ENCODE results near the gene LRRC56. TPM values are rescaled to one million over a fixed set of nuclear protein-coding genes. Genes with fewer than 3 reads are reported as not detected.

The LRRC56 gene
- total RNA-seq, 2 experiments from 2014 or later, result 2.4 TPM

DNA sequence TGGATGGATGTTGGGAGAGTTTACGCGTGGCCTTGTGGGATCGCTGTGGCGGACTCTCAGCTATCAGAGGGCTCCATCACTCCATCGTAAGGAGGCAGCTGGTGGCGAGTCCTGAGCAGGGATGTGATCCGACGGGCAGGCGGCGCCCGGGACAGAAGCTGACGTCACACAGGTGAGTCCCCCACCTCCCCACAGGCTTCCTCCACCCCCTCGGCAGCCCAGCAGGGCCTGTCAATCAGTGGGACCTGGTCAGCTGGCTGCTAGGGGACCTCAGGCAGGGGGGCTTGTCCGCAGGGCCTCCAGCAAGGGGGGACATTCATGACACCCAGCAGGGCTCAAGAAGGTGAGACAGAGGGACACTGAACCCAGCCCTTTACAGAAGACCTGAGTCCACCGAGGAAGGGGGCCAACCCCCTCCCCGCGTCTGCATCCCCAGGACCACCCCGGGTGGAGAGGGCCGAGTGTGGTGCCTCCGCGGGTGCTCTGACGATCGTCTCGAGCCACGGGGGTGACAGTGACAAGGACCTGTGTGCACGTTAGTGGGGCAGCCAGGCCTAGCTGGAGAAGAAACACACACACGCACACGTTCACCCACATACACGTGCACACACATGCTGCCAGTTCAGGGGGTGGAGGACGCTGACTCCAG lies 9.0 kb upstream of the LRRC56 start:
- Mint-ChIP-seq H3K36me3 (ENCODE audit: low read depth) (peaks cover 9% of the 10 kb centered on the region), H3K9me3 (no peaks in the 10 kb centered on the region), H3K4me3 (no peak overlapping the region), H3K27me3 (no peaks in the 10 kb centered on the region), H3K27ac (no peak overlapping the region), H3K4me1 (ENCODE audit: low read depth) (no peaks in the 10 kb centered on the region)
- no peak overlapping the region for H3K27ac ChIP-seq (ENCODE audit: low read depth in 1 of 2, low read length in 2 of 2)
- TF ChIP-seq CTCF (IDR thresholded peaks at IDR 0.05), result no peak
- no peaks in the 10 kb centered on the region for H3K27me3 ChIP-seq (ENCODE audit: control insufficient read depth in 1 of 2, insufficient read depth in 2 of 2, low read length in 2 of 2)
- no peak overlapping the region for H3K4me3 ChIP-seq (ENCODE audit: low read length)
- no peak for DNase-seq
- ATAC-seq (ENCODE audit: poor library complexity), result no peak
- CTCF ChIA-PET, result interaction anchor here (1.0 kb wide), 1 partner anchor 10 kb away, joined by 3 read pairs; no protein-coding TSS in a partner anchor
- intact Hi-C loops (cut with DNase I, micrococcal nuclease), result no loop called here
- H3K9me3 ChIP-seq (ENCODE audit: control insufficient read depth in 1 of 2, insufficient read depth in 1 of 2, low read length in 2 of 2), result no peaks in the 10 kb centered on the region
- POLR2A ChIA-PET, result no interaction called here
- peaks cover 22% of the 10 kb centered on the region for H3K36me3 ChIP-seq (ENCODE audit: insufficient read depth, low read length)
- H3K4me1 ChIP-seq (ENCODE audit: insufficient read depth, low read length), result no peaks in the 10 kb centered on the region

DNA sequence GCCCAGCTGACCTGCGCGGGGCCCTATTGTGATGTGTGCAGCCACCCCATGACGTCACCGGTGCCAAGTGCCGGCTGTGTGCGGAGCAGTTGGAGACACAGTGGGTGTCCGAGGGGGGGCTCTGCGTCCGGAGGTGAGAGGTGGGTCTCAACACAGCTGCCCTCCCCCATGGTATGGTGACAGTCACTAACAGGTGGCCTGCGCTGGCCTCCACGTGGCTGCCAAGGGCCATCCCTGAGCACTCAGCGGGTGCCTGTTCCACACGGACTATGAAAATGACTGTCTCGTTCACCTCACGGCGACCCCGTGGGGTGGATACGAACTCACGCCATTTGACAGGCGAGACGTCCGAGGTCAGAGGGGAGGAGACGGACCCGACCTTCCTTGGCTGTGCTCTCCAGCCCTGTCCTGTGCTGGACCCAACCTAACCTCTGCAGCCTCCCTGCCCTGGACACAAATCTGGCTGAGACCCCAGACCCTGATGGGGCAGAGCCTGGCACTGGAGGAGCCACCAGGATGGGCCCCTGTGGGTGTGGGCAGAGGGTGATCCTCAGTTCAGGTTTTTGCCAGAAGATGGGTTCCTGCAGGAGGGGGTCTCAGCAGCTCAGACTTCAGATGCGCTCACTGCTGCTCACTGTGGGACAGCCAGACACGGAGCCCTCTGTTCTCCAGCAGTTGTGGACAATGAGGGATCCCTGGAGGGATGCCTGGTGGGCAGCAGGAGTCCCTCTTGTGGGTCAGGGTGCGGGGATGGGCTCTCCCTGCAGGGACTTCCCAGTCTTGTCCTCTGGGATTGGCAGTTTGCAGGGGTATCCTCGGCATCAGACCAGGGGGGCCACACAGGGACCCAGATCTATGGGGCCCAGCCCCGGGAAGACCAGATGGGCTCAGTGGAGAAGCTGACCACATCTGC lies 8.3 kb upstream of the LRRC56 start:
- no peaks in the 10 kb centered on the region for H3K9me3 ChIP-seq (ENCODE audit: control insufficient read depth in 1 of 2, insufficient read depth in 1 of 2, low read length in 2 of 2)
- H3K4me3 ChIP-seq (ENCODE audit: low read length), result no peak overlapping the region
- peaks cover 26% of the 10 kb centered on the region for H3K36me3 ChIP-seq (ENCODE audit: insufficient read depth, low read length)
- Mint-ChIP-seq H3K27me3 (no peaks in the 10 kb centered on the region), H3K27ac (no peak overlapping the region), H3K4me1 (ENCODE audit: low read depth) (no peaks in the 10 kb centered on the region), H3K4me3 (no peak overlapping the region), H3K9me3 (no peaks in the 10 kb centered on the region), H3K36me3 (ENCODE audit: low read depth) (peaks cover 9% of the 10 kb centered on the region)
- H3K4me1 ChIP-seq (ENCODE audit: insufficient read depth, low read length), result peaks cover 7% of the 10 kb centered on the region
- H3K27me3 ChIP-seq (ENCODE audit: control insufficient read depth in 1 of 2, insufficient read depth in 2 of 2, low read length in 2 of 2), result no peaks in the 10 kb centered on the region
- intact Hi-C loops (cut with DNase I, micrococcal nuclease), result no loop called here
- no peak for TF ChIP-seq CTCF (IDR thresholded peaks at IDR 0.05)
- ATAC-seq (ENCODE audit: poor library complexity) (no peak), DNase-seq (no peak)
- POLR2A ChIA-PET, result no interaction called here
- CTCF ChIA-PET, result no interaction called here
- no peak overlapping the region for H3K27ac ChIP-seq (ENCODE audit: low read depth in 1 of 2, low read length in 2 of 2)

DNA sequence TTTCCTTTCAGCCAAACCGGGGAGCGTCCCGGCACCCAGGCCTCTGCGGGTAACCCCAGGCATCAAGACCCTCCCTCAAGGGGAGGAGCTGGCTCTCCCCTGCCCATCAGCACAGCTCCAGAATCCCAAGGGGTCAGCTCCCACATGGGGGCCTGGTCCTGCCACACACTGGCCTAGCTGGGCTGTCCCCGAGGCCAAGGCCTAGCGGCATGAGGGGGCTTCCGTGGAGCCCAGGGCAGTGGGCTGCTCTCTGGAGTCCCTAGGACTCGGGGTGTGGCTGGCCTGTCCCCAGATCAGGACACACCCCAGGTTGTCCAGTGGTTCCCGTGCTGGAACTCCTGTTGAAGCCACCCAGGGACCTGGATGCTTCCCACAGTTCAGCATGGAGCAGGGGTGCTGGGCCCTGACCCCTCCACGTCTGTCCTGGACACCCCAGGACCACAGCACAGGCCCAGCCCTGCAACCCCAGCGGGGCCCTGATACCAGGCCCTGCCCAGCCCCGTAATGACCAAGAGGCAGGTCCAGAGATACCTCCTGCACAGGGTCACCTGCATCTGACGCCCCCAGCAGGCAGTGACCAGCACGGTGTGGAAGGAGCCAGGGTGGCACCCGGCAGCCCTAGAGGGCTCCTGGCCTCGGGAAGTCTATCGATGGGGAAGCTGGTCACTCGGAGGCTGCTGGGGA lies 7.5 kb upstream of the LRRC56 start:
- Histone ChIP-seq H3K9me3 (ENCODE audit: control insufficient read depth in 1 of 2, insufficient read depth in 1 of 2, low read length in 2 of 2) (no peaks in the 10 kb centered on the region), H3K4me1 (ENCODE audit: insufficient read depth, low read length) (peaks cover 15% of the 10 kb centered on the region), H3K27ac (ENCODE audit: low read depth in 1 of 2, low read length in 2 of 2) (no peak overlapping the region), H3K27me3 (ENCODE audit: control insufficient read depth in 1 of 2, insufficient read depth in 2 of 2, low read length in 2 of 2) (no peaks in the 10 kb centered on the region), H3K36me3 (ENCODE audit: insufficient read depth, low read length) (peaks cover 26% of the 10 kb centered on the region), H3K4me3 (ENCODE audit: low read length) (no peak overlapping the region)
- CTCF ChIA-PET, result no interaction called here
- POLR2A ChIA-PET, result no interaction called here
- H3K4me1 Mint-ChIP-seq (ENCODE audit: low read depth), result no peaks in the 10 kb centered on the region
- peaks cover 9% of the 10 kb centered on the region for H3K36me3 Mint-ChIP-seq (ENCODE audit: low read depth)
- no peaks in the 10 kb centered on the region for H3K27me3 Mint-ChIP-seq
- peak overlapping the region; percentile 38 for H3K4me3 Mint-ChIP-seq
- no peak for ATAC-seq (ENCODE audit: poor library complexity)
- H3K9me3 Mint-ChIP-seq, result no peaks in the 10 kb centered on the region
- TF ChIP-seq CTCF (IDR thresholded peaks at IDR 0.05), result no peak
- DNase-seq, result no peak
- intact Hi-C loops (cut with DNase I, micrococcal nuclease), result no loop called here
- no peak overlapping the region for H3K27ac Mint-ChIP-seq

Measured in CD4-positive, alpha-beta T cell (primary cell).